ENCODE results near the gene ABCB8. TPM values are rescaled to one million over a fixed set of nuclear protein-coding genes. Genes with fewer than 3 reads are reported as not detected.

Gene ABCB8
- total and polyA plus RNA-seq, 2 of the 4 experiments (the other 2 are of a cell fraction) = 16.3 to 26.8 TPM

- BruUV-seq (replicated peaks) = no TSS peak
- CTCF ChIA-PET = interaction anchor here (0.9 to 1.3 kb wide), 4 partner anchors 21 to 35 kb away, joined by 3 to 4 read pairs (median 3); no protein-coding TSS in a partner anchor
- TF ChIP-seq RAD21 (IDR thresholded peaks at IDR 0.05; ENCODE audit: low read length) = no peak
- TF ChIP-seq SMC3 (IDR thresholded peaks at IDR 0.05; ENCODE audit: low read depth, low read length) = no peak
- TF ChIP-seq BHLHE40 (IDR thresholded peaks at IDR 0.05; ENCODE audit: low read depth, low read length) = no peak
- no peak for TF ChIP-seq NFE2L2 (IDR thresholded peaks at IDR 0.05; ENCODE audit: low read depth, low read length)
- TF ChIP-seq FOS (IDR thresholded peaks at IDR 0.05; ENCODE audit: low read depth, low read length) = no peak
- no peak for TF ChIP-seq CHD1 (IDR thresholded peaks at IDR 0.05; ENCODE audit: low read depth, low read length)
- no peak; the same call in none of the 2 replicates for TF ChIP-seq MAZ (IDR thresholded peaks at IDR 0.05; ENCODE audit: borderline replicate concordance, low read depth, low read length)
- TF ChIP-seq RCOR1 (IDR thresholded peaks at IDR 0.05; ENCODE audit: insufficient replicate concordance, low read length) = peak; percentile 40
- TF ChIP-seq CEBPB (IDR thresholded peaks at IDR 0.05; ENCODE audit: low read depth, low read length) = no peak
- TF ChIP-seq POLR2A (IDR thresholded peaks at IDR 0.05; ENCODE audit: low read depth, low read length) = peak; percentile 69; the same call in 1 of the 2 replicates
- no peak for TF ChIP-seq ELK1 (IDR thresholded peaks at IDR 0.05; ENCODE audit: borderline replicate concordance, low read depth, low read length)
- no peak; the same call in 1 of the 2 replicates for TF ChIP-seq MXI1 (IDR thresholded peaks at IDR 0.05; ENCODE audit: borderline replicate concordance, low read depth, low read length)
- TF ChIP-seq MAFK (IDR thresholded peaks at IDR 0.05; ENCODE audit: low read depth, low read length) = no peak
- no peak for TF ChIP-seq CTCF (conservative IDR thresholded peaks at IDR 0.05; ENCODE audit: low read depth, low read length)
Observed at GRCh38 chr7:151088856-151089699, 60.8 kb downstream of the ABCB8 start.

More at GRCh38 chr7:151088856-151089699, 60.8 kb downstream of the ABCB8 start:
- peak overlapping the region; percentile 52 for H2BK120ac ChIP-seq (ENCODE audit: low read depth, low read length)
- dilution Hi-C loops (cut with HindIII; ENCODE audit: low sequenced_read_pairs, unreplicated experiment) (no loop called here), intact Hi-C loops (cut with micrococcal nuclease) (loop anchor here (1.0 kb wide), 1 partner anchor 22 kb away; no protein-coding TSS in a partner anchor), in situ Hi-C loops (cut with MboI; ENCODE audit: low sequenced_read_pairs) (no loop called here)
- H3K36me3 ChIP-seq (ENCODE audit: control insufficient read depth, insufficient read depth, low read length) = peaks cover 11% of the 10 kb centered on the region; the same call in 1 of the 2 replicates
- POLR2A ChIA-PET (ENCODE audit: unreplicated experiment) = interaction anchor here (0.5 to 1.0 kb wide), 2 partner anchors 19 to 24 kb away, joined by 3 to 5 read pairs; no protein-coding TSS in a partner anchor
- peak overlapping the region; percentile 51 for H2BK5ac ChIP-seq (ENCODE audit: low read depth, low read length, poor library complexity, severe bottlenecking)
- H4K20me1 ChIP-seq (ENCODE audit: insufficient read depth, low read length) = peaks cover 65% of the 10 kb centered on the region
- H2BK20ac ChIP-seq (ENCODE audit: low read depth, low read length) = peak overlapping the region; percentile 2; the same call in 1 of the 2 replicates
- H3K4me1 ChIP-seq (ENCODE audit: control insufficient read depth, insufficient read depth, low read length) = peaks cover 21% of the 10 kb centered on the region
- H4K5ac ChIP-seq (ENCODE audit: low read depth, low read length) = peak overlapping the region; percentile 4; the same call in 1 of the 2 replicates
- H2AK9ac ChIP-seq (replicated peaks; ENCODE audit: low read depth, low read length, poor library complexity) = peak overlapping the region; percentile 76
- peak overlapping the region; percentile 77 for H2AK5ac ChIP-seq (ENCODE audit: low read depth, low read length)
- peak overlapping the region; percentile 96 for H3K23ac ChIP-seq (ENCODE audit: low read depth, low read length)
- H4K8ac ChIP-seq (ENCODE audit: low read depth in 2 of 2, low read length in 2 of 2) = peak overlapping the region; percentile 8 to 25; a peak in 3 of 4 replicates
- H3K14ac ChIP-seq (replicated peaks; ENCODE audit: low read depth, low read length) = peak overlapping the region; percentile 89
- H3K4me3 ChIP-seq (ENCODE audit: insufficient read depth, low read depth, low read length) = peak overlapping the region; percentile 86
- WGBS, 2 experiments (ENCODE audit: extremely low coverage in 2 of 2, insufficient read length in 1 of 2) = 8% methylated on average over 12 of the region's 30 CpGs; no CpG with 5 or more reads in 1 of the 2 experiments
- H3K9me1 ChIP-seq (ENCODE audit: insufficient read depth, low read length) = peaks cover 8% of the 10 kb centered on the region; the same call in 1 of the 2 replicates
- peak overlapping the region; percentile 80 for H3K9ac ChIP-seq (ENCODE audit: low read depth, low read length)
- H2AFZ ChIP-seq (replicated peaks; ENCODE audit: low read length, poor library complexity) = peak overlapping the region; percentile 81
- H3K4ac ChIP-seq (ENCODE audit: low read depth, low read length) = peak overlapping the region; percentile 81
- H3K18ac ChIP-seq (ENCODE audit: low read depth, low read length) = 0 out of 2 replicates have a peak overlapping the region, but pooled peaks have one; percentile 6
- peak; percentile 76 for DNase-seq
- peak overlapping the region; percentile 70 for H4K91ac ChIP-seq (ENCODE audit: insufficient read depth, low read depth, low read length)
- no peaks in the 10 kb centered on the region for H3K9me3 ChIP-seq (ENCODE audit: control insufficient read depth, insufficient read depth, low read length)
- peak; percentile 31 for ATAC-seq (ENCODE audit: low read depth)
- peak overlapping the region; percentile 54 for H3K4me2 ChIP-seq (ENCODE audit: low read depth, low read length)
- peak overlapping the region; percentile 2; the same call in 1 of the 3 replicates for H2BK15ac ChIP-seq (ENCODE audit: low read depth, low read length)
- H3K27ac ChIP-seq (ENCODE audit: insufficient read depth, low read length) = peak overlapping the region; percentile 50
- H3K56ac ChIP-seq (ENCODE audit: extremely low read depth, insufficient read depth, low read length) = peak overlapping the region; percentile 49
- H3K79me1 ChIP-seq (ENCODE audit: low read depth in 1 of 2, low read length in 2 of 2) = peaks cover 4 to 58% of the 10 kb centered on the region in 2 experiments; a peak in 2 of 4 replicates
- no peaks in the 10 kb centered on the region for H3K27me3 ChIP-seq (ENCODE audit: control insufficient read depth, insufficient read depth, low read length)
